Tibial nerve (tissue), 4 donors: ENCODE results near the gene NEO1. TPM values are rescaled to one million over a fixed set of nuclear protein-coding genes. Genes with fewer than 3 reads are reported as not detected.
A peak's percentile ranks its signal among the peaks of the same experiment; 100 is the strongest.

ENCODE experiments used
- DNase-seq, 2 donors: peaks; one replicate each; pipeline ENCODE4 v3.0.0-alpha.2; 2019; ENCODE audit warnings: low spot score in 2 of 2
- H3K27ac ChIP-seq, 4 donors: fragments of 200-600 bp; sonication (generic) in 3 of 4; one replicate each; pipeline ENCODE4 v1.5.1; 2017 to 2019; ENCODE audit warnings: mild to moderate bottlenecking in 1 of 4
- H3K27me3 ChIP-seq, 2 donors: fragments of 200-600 bp; sonication (generic) in 1 of 2; one replicate each; pipeline versions ENCODE4 v1.5.1 to v1.6.0; 2017 to 2019
- H3K36me3 ChIP-seq, 3 donors: fragments of 200-600 bp; sonication (generic); one replicate each; pipeline ENCODE4 v1.5.1; 2018 to 2019
- H3K4me1 ChIP-seq, 4 donors: fragments of 200-600 bp; sonication (generic) in 3 of 4; one replicate each; pipeline ENCODE4 v1.5.1; 2017 to 2019
- H3K4me3 ChIP-seq, 4 donors: fragments of 200-600 bp; sonication (generic) in 3 of 4; one replicate each; pipeline ENCODE4 v1.5.1; 2017 to 2019; ENCODE audit warnings: mild to moderate bottlenecking in 1 of 4, moderate library complexity in 1 of 4
- H3K9me3 ChIP-seq, 4 donors: fragments of 200-600 bp; sonication (generic) in 3 of 4; one replicate each; pipeline ENCODE4 v1.5.1; 2017 to 2019
- CTCF ChIP-seq, 5 experiments: fragments of 200-600 bp in 3 of 5; fragments of 450-650 bp in 2 of 5; sonication (generic) in 3 of 5; IDR thresholded peaks; one replicate each; pipeline ENCODE4 v1.5.1; 2016 to 2019; ENCODE audit warnings: antibody characterized with exemption in 5 of 5, mild to moderate bottlenecking in 3 of 5, moderate library complexity in 2 of 5
- EP300 ChIP-seq, 2 donors: sonication (generic); formaldehyde crosslinking; IDR thresholded peaks; one replicate each; pipeline ENCODE4 v1.6.1; 2017; ENCODE audit warnings: antibody characterized with exemption in 2 of 2, mild to moderate bottlenecking in 1 of 2
- POLR2A ChIP-seq, 2 donors: fragments of 450-650 bp; IDR thresholded peaks; one replicate each; pipeline ENCODE4 v1.6.1; 2017; ENCODE audit warnings: antibody characterized with exemption in 2 of 2, mild to moderate bottlenecking in 2 of 2, moderate library complexity in 2 of 2
- WGBS, 2 donors: methylation state at CpG; one replicate each; pipeline ENCODE4 v1.1.5; 2018; 5-methylcytosine and 5-hydroxymethylcytosine counted together
- total RNA-seq, 4 donors: library from RNA; depleted of rRNA; stranded (reverse); fragments of >200 nt; gene quantifications; one replicate each; pipeline ENCODE4 v1.1.0, GENCODE V29; 2016

NEO1 gene
- total RNA-seq, 4 donors from 2014 or later, result 18.6 to 48.3 (median 41.4) TPM

- no peaks in the 10 kb centered on the region for H3K4me1 ChIP-seq
- H3K9me3 ChIP-seq, result no peaks in the 10 kb centered on the region
- no peaks in the 10 kb centered on the region for H3K27me3 ChIP-seq
- 85 to 88% methylated on average over 5 of the region's 5 CpGs for WGBS, 2 donors
- H3K36me3 ChIP-seq, result peaks cover 0 to 44% (median 0%) of the 10 kb centered on the region in 3 donors
- no peak for DNase-seq
- TF ChIP-seq POLR2A (IDR thresholded peaks at IDR 0.05) (no peak), EP300 (IDR thresholded peaks at IDR 0.05) (no peak)
- H3K4me3 ChIP-seq, result no peak overlapping the region
- no peak overlapping the region for H3K27ac ChIP-seq
These were observed 212.6 kb downstream of the NEO1 start for GRCh38 chr15:73264881-73265280.

GRCh38 chr15:73265536-73266153 lies 213.4 kb downstream of the NEO1 start:
- no peak overlapping the region for H3K27ac ChIP-seq
- peak in 1 of 2 donors; percentile 17 for DNase-seq
- H3K4me3 ChIP-seq, result no peak overlapping the region
- 53 to 59% methylated on average over 4 of the region's 4 CpGs for WGBS, 2 donors
- peaks cover 0 to 43% (median 0%) of the 10 kb centered on the region in 3 donors for H3K36me3 ChIP-seq
- peak; percentile 19 to 47 (median 40) for TF ChIP-seq CTCF (IDR thresholded peaks at IDR 0.05)
- TF ChIP-seq POLR2A (IDR thresholded peaks at IDR 0.05), result no peak
- H3K27me3 ChIP-seq, result no peaks in the 10 kb centered on the region
- no peaks in the 10 kb centered on the region for H3K4me1 ChIP-seq
- no peaks in the 10 kb centered on the region for H3K9me3 ChIP-seq

GRCh38 chr15:73268457-73268856 lies 216.2 kb downstream of the NEO1 start:
- Histone ChIP-seq H3K27ac (no peak overlapping the region), H3K36me3 (peaks cover 0 to 33% (median 0%) of the 10 kb centered on the region in 3 donors), H3K4me1 (peaks cover 0 to 4% (median 0%) of the 10 kb centered on the region in 4 donors), H3K9me3 (no peaks in the 10 kb centered on the region), H3K27me3 (no peaks in the 10 kb centered on the region), H3K4me3 (no peak overlapping the region)
- WGBS, 2 donors, result 82 to 100% methylated on average over 1 of the region's 1 CpG
- TF ChIP-seq EP300 (IDR thresholded peaks at IDR 0.05), result no peak
- no peak for TF ChIP-seq CTCF (IDR thresholded peaks at IDR 0.05)
- TF ChIP-seq POLR2A (IDR thresholded peaks at IDR 0.05), result no peak
- no peak for DNase-seq

- no peak for DNase-seq
- Histone ChIP-seq H3K4me1 (peaks cover 0 to 4% (median 0%) of the 10 kb centered on the region in 4 donors), H3K4me3 (no peak overlapping the region), H3K27me3 (no peaks in the 10 kb centered on the region), H3K27ac (no peak overlapping the region), H3K9me3 (no peaks in the 10 kb centered on the region), H3K36me3 (peaks cover 0 to 30% (median 0%) of the 10 kb centered on the region in 3 donors)
- WGBS, 2 donors, result 66 to 68% methylated on average over 3 of the region's 3 CpGs
- TF ChIP-seq EP300 (IDR thresholded peaks at IDR 0.05), result no peak
These were observed 218.3 kb downstream of the NEO1 start for GRCh38 chr15:73270366-73271097.

GRCh38 chr15:73273181-73274002 lies 221.1 kb downstream of the NEO1 start:
- H3K27ac ChIP-seq, result no peak overlapping the region
- DNase-seq, result peak; percentile 21 to 71
- no peaks in the 10 kb centered on the region for H3K9me3 ChIP-seq
- TF ChIP-seq POLR2A (IDR thresholded peaks at IDR 0.05), result no peak
- TF ChIP-seq CTCF (IDR thresholded peaks at IDR 0.05), result peak; percentile 55 to 77 (median 64)
- no peaks in the 10 kb centered on the region for H3K27me3 ChIP-seq
- no peak overlapping the region for H3K4me3 ChIP-seq
- H3K4me1 ChIP-seq, result peaks cover 0 to 4% (median 0%) of the 10 kb centered on the region in 4 donors
- H3K36me3 ChIP-seq, result peaks cover 0 to 15% (median 0%) of the 10 kb centered on the region in 3 donors
- WGBS, 2 donors, result 33 to 35% methylated on average over 5 of the region's 5 CpGs
